ENCODE results near the gene UQCRQ. TPM values are rescaled to one million over a fixed set of nuclear protein-coding genes. Genes with fewer than 3 reads are reported as not detected.

UQCRQ gene
- total RNA-seq, 2 experiments from 2014 or later: 281 to 293 TPM

DNA sequence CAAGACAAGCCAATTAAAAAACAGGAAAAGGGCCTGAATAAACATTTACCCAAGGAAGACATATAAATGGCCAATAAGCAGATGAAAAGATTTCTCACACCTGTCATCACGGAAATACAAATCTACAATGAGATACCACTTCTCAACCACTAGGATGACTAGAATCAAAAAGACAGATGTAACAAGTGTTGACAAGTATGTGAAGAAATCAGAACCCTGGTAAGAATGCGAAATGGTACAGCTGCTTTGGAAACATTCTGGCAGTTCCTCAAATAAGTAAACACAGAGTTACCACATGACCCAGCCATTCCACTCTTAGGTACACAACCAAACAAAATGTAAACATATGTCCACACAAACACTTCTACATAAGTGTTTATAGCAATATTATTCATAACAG lies 39.5 kb downstream of the UQCRQ start:
- Mint-ChIP-seq H3K4me3 (no peak overlapping the region), H3K4me1 (no peaks in the 10 kb centered on the region), H3K27ac (no peak overlapping the region), H3K9me3 (no peaks in the 10 kb centered on the region), H3K27me3 (no peaks in the 10 kb centered on the region), H3K36me3 (ENCODE audit: low read depth) (peaks cover 22% of the 10 kb centered on the region)
- CTCF ChIA-PET: interaction anchor here (1.1 to 1.6 kb wide), 2 partner anchors 22 to 42 kb away, joined by 3 read pairs; no protein-coding TSS in a partner anchor
- no peak for DNase-seq
- POLR2A ChIA-PET: no interaction called here

DNA sequence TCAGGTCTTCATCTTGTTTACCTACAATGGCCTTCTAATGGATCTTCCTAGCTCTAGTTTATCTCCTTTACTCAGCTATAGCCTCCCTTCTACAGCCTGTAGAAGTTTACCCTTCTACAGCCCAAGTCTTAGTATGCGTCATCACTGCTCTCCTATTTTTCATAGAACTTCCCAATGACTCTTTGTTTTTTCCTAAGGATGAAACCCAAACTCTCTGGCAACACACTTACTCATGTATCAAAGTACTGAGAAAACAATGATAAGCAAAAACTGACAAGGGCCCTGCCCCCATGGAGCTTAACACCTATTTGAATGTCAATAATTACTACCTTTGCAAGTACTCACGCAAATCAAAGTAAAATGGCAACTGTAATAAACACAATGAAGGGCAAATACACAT lies 40.7 kb downstream of the UQCRQ start:
- ChIA-PET CTCF (no interaction called here), POLR2A (no interaction called here)
- DNase-seq: no peak
- H3K9me3 Mint-ChIP-seq: no peaks in the 10 kb centered on the region
- no peak overlapping the region for H3K27ac Mint-ChIP-seq
- H3K27me3 Mint-ChIP-seq: no peaks in the 10 kb centered on the region
- H3K4me3 Mint-ChIP-seq: no peak overlapping the region
- H3K36me3 Mint-ChIP-seq (ENCODE audit: low read depth): peaks cover 23% of the 10 kb centered on the region
- no peaks in the 10 kb centered on the region for H3K4me1 Mint-ChIP-seq

DNA sequence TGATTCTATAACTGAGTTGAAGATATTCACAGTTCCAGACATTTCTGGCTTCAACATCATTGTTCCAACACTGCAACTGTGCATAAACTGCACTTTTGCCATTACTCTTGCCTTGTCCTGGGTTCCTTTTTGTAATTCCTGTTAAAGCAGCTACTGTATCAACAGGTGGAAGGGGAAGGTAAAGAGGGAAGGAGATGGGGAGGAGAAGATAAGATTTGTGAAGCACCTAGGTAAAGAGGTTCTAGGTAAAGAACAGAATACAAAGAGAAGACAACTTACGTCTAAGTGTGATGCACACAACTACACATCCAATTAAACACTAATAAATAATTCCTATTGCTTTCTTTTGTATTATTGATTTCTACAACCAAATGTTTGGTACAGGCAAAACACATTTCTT lies 43.3 kb downstream of the UQCRQ start:
- no peak for DNase-seq
- no peaks in the 10 kb centered on the region for H3K4me1 Mint-ChIP-seq
- CTCF ChIA-PET: no interaction called here
- no peaks in the 10 kb centered on the region for H3K9me3 Mint-ChIP-seq
- POLR2A ChIA-PET: no interaction called here
- H3K27me3 Mint-ChIP-seq: no peaks in the 10 kb centered on the region
- no peak overlapping the region for H3K27ac Mint-ChIP-seq
- peaks cover 28% of the 10 kb centered on the region for H3K36me3 Mint-ChIP-seq (ENCODE audit: low read depth)
- no peak overlapping the region for H3K4me3 Mint-ChIP-seq

DNA sequence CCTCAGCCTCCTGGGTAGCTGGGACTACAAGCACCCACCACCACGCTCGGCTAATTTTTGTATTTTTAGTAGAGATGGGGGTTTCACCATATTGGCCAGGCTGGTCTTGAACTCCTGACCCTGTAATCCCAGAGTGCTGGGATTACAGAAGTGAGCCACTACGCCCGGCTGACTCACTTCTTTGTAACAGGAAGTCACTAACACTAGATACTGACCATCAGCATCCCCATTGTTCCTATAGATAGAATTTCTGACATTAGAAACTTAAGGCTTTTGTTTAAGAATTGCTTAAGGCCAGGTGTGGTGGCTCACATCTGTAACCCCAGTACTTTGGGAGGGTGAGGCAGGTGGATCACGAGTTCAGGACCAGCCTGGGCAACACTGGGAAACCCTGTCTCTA lies 49.2 kb downstream of the UQCRQ start:
- no peak overlapping the region for H3K27ac Mint-ChIP-seq
- H3K36me3 Mint-ChIP-seq (ENCODE audit: low read depth): peaks cover 25% of the 10 kb centered on the region
- ChIA-PET POLR2A (no interaction called here), CTCF (no interaction called here)
- no peaks in the 10 kb centered on the region for H3K9me3 Mint-ChIP-seq
- H3K27me3 Mint-ChIP-seq: no peaks in the 10 kb centered on the region
- no peak for DNase-seq
- H3K4me1 Mint-ChIP-seq: peaks cover 3% of the 10 kb centered on the region
- H3K4me3 Mint-ChIP-seq: no peak overlapping the region

DNA sequence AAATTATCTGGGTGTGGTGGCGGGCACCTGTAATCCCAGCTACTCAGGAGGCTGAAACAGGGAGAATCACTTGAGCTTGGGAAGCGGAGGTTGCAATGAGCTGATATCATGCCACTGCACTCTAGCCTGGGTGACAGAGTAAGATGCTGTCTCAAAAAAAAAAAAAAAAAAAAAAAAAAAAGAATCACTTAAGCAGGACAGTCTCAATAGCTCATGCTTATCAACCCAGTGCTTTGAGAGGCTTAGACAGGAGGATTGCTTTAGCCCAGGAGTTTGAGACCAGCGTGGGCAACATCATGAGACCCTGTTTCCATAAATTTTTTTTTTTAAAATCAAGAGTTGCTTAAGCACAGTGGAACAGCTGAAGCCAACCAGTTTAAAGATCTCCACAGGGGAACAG lies 49.6 kb downstream of the UQCRQ start:
- CTCF ChIA-PET: no interaction called here
- Mint-ChIP-seq H3K27me3 (no peaks in the 10 kb centered on the region), H3K4me1 (peaks cover 3% of the 10 kb centered on the region), H3K9me3 (no peaks in the 10 kb centered on the region), H3K36me3 (ENCODE audit: low read depth) (peaks cover 25% of the 10 kb centered on the region), H3K4me3 (no peak overlapping the region), H3K27ac (peak overlapping the region; percentile 14)
- DNase-seq: no peak
- POLR2A ChIA-PET: no interaction called here

Other genes with a start within 250 kb of the UQCRQ start
- gene IL13, start 208.5 kb upstream of the UQCRQ start, total RNA-seq: 10 to 100 TPM; 32.9 to 36.6 TPM
- gene IL4, start 192.7 kb upstream of the UQCRQ start, total RNA-seq: 10 to 100 TPM in 1 of 2 experiments, 1 to 10 TPM in 1; 7.4 to 12.6 TPM
- 10 to 100 TPM; 16.2 to 19.3 TPM for gene KIF3A, start 129.1 kb upstream of the UQCRQ start, total RNA-seq
- 1 to 10 TPM; 6.4 to 6.7 TPM for gene CCNI2, start 119.2 kb upstream of the UQCRQ start, total RNA-seq
- 10 to 100 TPM; 29.7 to 31.8 TPM for gene SEPTIN8, start 89.4 kb upstream of the UQCRQ start, total RNA-seq
- gene SOWAHA, start 53.3 kb upstream of the UQCRQ start, total RNA-seq: not detected
- 1 to 10 TPM; 2.5 to 2.7 TPM for gene SHROOM1, start 36.0 kb upstream of the UQCRQ start, total RNA-seq
- 1 to 10 TPM in 1 of 2 experiments, under 1 TPM in 1; 0.68 to 1.2 TPM for gene GDF9, start 173 bp upstream of the UQCRQ start, total RNA-seq
- 1 to 10 TPM; 2.5 to 3.2 TPM for gene LEAP2, start 7.0 kb downstream of the UQCRQ start, total RNA-seq
- gene AFF4, start 97.0 kb downstream of the UQCRQ start, total RNA-seq: 10 to 100 TPM; 33.1 to 33.3 TPM
- gene ZCCHC10, start 159.9 kb downstream of the UQCRQ start, total RNA-seq: 10 to 100 TPM; 27.9 to 28.0 TPM
- gene HSPA4, start 185.4 kb downstream of the UQCRQ start, total RNA-seq: 10 to 100 TPM; 88.2 to 94.6 TPM

Data from activated CD4-positive, alpha-beta memory T cell treated with anti-CD3 and anti-CD28 coated beads, Interleukin-2, amount 10 ng/mL, durations not matched to agents 7 days and 5 days (primary cell).